NCI-H526 (cell line): Measurements from ENCODE around the gene EGFLAM.

Experiments used
- DNase-seq, 2 experiments: peaks; one replicate each; lab custom pipeline; 2025; lab: John Stamatoyannopoulos, UW

EGFLAM gene

DNA sequence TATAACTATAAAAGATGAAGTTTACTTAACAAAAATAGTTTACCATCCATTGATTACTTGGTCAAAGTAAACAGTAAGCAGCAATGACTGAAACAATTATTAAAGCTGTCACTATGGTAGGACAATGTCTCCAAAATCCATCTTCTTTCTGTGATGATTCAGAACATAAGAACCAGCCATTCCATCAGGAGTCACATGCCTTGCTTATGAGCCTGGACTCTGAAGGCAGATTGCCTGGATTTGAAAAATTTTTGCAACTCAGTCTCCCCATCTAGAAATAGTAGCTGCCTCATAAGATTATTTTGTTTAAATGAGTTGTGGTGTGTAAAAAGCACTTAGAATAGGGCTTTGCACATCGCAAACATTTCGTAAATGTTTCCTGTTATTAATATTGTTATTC, 161.9 kb downstream of the EGFLAM start:
- no peak for DNase-seq

DNA sequence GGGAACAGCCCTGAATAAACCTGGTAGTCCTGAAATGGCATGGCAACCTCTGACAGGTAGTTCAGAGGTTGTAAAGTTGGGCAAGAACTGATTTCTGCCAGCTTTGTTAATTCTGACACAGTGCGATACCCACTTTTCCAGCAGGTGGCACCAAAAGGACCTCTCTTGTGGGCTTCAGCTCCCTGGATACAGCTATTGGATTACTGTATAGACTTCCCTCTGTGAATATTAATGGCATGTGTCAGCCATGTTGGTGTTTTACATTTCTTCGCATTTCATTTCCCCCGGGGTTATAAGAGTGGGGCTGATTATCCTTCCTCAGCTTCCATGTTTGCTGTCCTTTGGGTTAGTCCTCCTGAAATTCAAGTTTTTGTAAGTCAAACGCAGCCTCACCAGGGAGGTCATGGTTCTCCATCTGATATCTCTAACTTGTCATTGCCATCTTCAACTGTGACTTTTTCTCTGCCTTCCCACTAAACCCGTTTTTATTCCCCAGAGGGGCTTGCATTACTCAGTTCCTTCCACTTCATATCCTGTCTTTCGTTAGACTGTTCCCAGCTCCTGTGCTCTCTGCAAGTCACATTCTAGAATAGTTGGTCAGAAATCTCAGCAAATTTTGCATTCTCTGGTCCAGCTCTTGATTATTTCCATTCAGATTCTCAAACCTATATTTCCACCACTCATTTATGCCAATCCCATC, 162.5 kb downstream of the EGFLAM start:
- DNase-seq, result peak; percentile 10 to 52

- DNase-seq, result no peak
Measured at GRCh38 chr5:38422622-38423021, 164.3 kb downstream of the EGFLAM start.

DNA sequence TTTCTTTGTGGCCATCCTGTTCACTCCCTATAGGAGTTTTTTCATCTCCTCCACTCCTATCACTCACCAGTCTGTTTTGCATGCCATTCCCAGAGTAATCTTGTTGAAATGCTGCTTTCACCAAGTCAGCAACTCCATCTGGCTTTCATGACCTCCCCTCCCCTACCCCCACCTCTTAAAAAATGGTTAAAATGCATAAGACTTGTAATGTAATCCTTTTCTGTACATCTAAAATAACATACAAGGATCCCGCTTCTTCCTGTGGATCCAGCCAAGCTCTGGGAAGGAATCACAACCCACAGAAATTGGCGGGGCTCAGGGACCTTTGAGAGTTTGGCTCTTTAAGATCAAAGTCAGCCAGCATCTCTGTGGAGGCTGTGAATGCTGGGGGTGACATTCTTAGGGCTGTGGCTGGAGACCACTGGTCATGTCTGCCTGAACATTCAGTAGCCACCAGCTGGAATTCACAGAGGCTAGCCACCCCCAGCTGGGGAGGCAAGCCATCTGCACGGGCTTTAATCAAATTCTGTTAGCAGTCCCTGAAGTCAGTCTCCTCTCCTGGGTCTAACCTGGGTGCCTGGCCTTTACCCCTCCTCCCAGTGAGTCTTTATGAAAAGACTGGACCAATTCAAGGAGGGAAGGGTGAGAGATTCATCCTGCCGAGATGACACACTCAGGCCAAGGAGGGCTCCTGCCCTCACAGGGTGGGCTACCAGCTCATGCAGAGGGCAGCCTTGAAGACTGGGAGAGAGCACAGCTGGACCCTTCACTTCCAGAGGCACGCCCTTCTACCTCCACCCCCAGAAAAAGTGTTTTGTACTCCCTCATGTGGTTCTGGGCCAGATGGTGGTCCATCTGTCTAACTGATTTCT, 165.2 kb downstream of the EGFLAM start:
- no peak for DNase-seq

GRCh38 chr5:38424148-38425060, 166.0 kb downstream of the EGFLAM start:
- DNase-seq, result no peak

- DNase-seq, result no peak
Measured at GRCh38 chr5:38426490-38426889, 168.1 kb downstream of the EGFLAM start.

DNA sequence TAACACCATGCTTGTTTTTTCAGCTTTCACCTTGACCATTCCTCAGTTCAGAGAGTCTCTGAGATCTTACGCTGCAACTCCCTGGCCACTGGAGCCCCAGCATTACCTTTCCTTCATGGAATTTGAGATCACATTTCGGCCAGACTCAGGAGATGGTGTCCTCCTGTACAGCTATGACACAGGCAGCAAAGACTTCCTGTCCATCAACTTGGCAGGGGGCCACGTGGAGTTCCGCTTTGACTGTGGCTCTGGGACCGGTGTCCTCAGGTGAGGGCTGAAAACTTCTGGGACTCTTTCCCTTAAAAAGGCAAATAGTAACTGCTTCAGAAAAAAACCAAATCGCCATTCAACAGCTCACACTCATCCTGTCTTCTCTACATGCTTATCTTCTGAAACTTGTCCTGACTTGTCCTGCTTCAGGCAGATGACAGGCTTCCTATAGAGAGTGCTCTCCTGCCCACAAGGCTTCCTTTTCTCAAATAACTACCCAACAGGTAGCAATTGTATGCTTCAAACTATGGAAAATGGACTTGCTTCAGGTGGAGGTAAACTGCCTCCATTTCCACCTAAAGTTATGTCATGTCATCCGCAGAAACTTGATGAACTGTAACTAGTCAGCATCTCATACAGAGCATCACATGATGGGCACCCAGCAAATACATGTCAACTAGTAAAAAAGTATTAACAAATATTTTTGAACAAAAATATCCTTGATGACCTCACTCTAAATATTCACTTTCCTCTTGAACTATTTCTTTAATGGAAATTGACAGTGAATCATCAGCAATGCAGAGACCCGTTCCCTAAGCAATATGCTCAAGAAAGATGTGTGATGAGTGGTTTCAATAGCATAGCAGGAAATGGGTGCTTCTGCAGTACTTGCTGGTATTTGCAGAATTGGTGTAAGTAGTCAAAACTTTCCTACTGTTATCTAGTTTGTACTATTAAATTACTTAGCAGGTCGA, 168.9 kb downstream of the EGFLAM start:
- DNase-seq, result no peak

DNA sequence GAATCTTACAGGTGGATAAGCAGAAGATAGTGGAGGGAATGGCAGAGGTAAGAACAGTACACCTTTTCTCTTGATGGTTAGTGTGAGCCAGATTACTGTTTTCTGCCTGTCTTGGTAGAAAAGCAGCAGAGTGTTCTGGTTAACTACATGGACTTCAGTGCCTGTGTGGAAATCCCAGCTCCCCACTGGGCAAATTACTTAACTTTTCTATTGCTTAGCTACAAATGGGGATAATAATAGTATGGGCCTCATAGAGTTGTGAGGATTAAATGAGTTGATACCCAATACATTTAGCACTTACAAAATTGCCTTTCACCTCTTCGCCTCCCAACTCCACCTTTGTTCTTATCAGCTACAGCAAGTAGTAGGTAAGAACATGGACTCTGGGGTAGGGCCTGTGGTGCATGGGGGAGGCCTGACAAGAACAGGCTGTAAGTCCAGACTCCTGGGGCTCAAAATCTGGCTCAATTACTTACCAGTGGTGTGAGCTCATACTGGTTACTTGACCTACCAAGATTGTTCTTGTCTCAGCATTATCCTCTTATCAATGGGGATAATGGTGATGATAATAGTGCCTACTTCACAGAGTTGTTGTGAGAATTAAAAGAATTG, 173.0 kb downstream of the EGFLAM start:
- no peak for DNase-seq

GRCh38 chr5:38433160-38433861, 175.0 kb downstream of the EGFLAM start:
- no peak for DNase-seq

- no peak for DNase-seq
Measured at GRCh38 chr5:38434966-38435705, 176.8 kb downstream of the EGFLAM start.

DNA sequence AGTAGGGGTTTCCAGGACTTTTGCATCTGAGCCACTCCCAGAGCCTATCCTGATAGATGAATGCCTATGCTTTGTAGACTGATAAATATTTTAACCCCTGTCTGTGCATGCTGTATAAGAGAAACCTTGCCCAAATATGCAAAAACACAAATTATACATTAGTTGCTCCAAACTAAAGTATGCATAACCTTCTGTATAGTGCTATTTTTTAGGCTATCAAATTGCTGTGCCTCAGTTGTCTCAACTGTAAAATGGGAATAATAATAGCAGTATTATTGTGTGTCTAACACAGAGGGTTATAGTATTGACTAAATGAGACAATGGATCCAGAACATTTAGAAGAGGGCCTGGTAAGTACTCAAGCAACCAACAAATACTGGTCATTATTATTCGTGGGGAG, 180.4 kb downstream of the EGFLAM start:
- DNase-seq, result no peak

GRCh38 chr5:38441453-38442246, 183.3 kb downstream of the EGFLAM start:
- DNase-seq, result peak; percentile 91 to 97

- no peak for DNase-seq
Measured at GRCh38 chr5:38442247-38442573, 183.9 kb downstream of the EGFLAM start.

- peak; percentile 21 to 44 for DNase-seq
Measured at GRCh38 chr5:38443390-38443789, 185.0 kb downstream of the EGFLAM start.

GRCh38 chr5:38445374-38446028, 187.1 kb downstream of the EGFLAM start:
- peak in 1 of 2 experiments; percentile 5 for DNase-seq

- DNase-seq, result no peak
Measured at GRCh38 chr5:38446029-38446522, 187.7 kb downstream of the EGFLAM start.

DNA sequence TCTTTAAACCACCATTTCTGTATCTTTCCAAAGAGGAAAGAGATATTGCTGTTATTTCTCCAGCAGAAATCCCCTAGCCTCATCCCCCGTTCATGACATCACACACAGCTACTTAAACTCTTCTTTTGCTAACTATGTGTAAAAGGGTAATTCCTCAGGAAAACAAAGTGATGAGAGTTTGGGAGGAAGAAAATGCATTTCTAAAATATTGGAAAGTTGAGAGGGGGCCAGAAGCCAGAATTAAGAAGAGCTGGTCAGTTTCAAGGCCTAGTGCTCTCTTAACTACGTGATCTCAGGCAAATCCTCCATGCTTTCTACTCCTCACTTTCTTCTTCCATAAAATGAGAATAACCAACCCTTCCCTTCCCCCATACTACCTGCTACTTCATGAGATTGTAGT, 188.7 kb downstream of the EGFLAM start:
- no peak for DNase-seq

DNA sequence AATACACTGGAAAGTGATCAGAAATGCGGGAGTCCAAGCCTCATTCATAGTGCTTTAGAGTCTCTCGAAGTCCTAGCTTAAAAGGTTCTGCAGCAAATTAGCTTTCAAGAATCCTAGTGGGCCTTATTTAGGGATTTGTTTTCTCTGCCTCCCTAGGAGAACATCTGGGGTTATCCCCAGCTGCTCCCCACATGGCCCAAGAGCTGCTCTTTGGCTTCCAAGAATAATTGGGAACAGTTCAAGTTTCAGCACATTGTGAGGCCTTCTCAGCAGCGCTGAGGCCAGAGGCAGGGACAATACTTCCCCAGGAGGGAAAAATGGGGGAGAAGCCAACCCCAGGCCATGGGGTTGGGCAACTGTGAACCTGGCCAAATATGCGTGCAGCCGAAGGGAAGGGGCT, 189.4 kb downstream of the EGFLAM start:
- DNase-seq, result no peak
